Kidney (tissue), 14 donors: Measurements from ENCODE around the gene SLC35A5. TPM values are rescaled to one million over a fixed set of nuclear protein-coding genes. Genes with fewer than 3 reads are reported as not detected.

ENCODE experiments used
- DNase-seq, 5 donors: peaks; one replicate each; pipeline ENCODE4 v3.0.0-alpha.2; 2013 to 2020
- FAIRE-seq: peaks from 2 replicates; lab custom pipeline; 2012; peaks lifted over from hg19 to GRCh38; lab: Jason Lieb, UNC
- H3K27ac ChIP-seq, 2 donors: one replicate each; pipeline ENCODE4 v1.7.0; 2013; ENCODE audit warnings: low read depth in 2 of 2, low read length in 2 of 2, inconsistent platforms in 1 of 2
- H3K27me3 ChIP-seq: one replicate; pipeline ENCODE4 v1.7.1; 2013; ENCODE audit warnings: low read length, inconsistent platforms; ENCODE audit not compliant: control insufficient read depth, insufficient read depth
- H3K36me3 ChIP-seq, 3 donors: one replicate each; pipeline versions ENCODE4 v1.7.0 to v1.7.1; 2013; ENCODE audit warnings: low read length in 3 of 3, control low read depth in 1 of 3, inconsistent platforms in 1 of 3; ENCODE audit not compliant: insufficient read depth in 3 of 3, control insufficient read depth in 2 of 3
- H3K4me1 ChIP-seq, 3 donors: one replicate each; pipeline versions ENCODE4 v1.7.0 to v1.7.1; 2013; ENCODE audit warnings: low read length in 3 of 3, inconsistent platforms in 1 of 3, low read depth in 1 of 3; ENCODE audit not compliant: control insufficient read depth in 2 of 3, insufficient read depth in 2 of 3
- H3K4me3 ChIP-seq, 3 donors: one replicate each; pipeline versions ENCODE4 v1.7.0 to v1.8.1; 2013; ENCODE audit warnings: low read length in 3 of 3, control low read depth in 1 of 3, inconsistent platforms in 1 of 3
- H3K9ac ChIP-seq, 3 donors: one replicate each; pipeline versions ENCODE4 v1.7.0 to v1.7.1; 2013; ENCODE audit warnings: low read length in 3 of 3, control low read depth in 1 of 3, inconsistent platforms in 1 of 3
- H3K9me3 ChIP-seq, 3 donors: one replicate each; pipeline versions ENCODE4 v1.7.0 to v1.7.1; 2013; ENCODE audit warnings: low read length in 3 of 3, control low read depth in 1 of 3, inconsistent platforms in 1 of 3; ENCODE audit not compliant: control insufficient read depth in 2 of 3, insufficient read depth in 1 of 3
- intact Hi-C: fragments of 100-400 bp; cut with DNase I; formaldehyde crosslinking; loops from one replicate; pipeline ENCODE4 v1.11.1; 2022
- polyA plus RNA-seq: library from polyadenylated mRNA; stranded (reverse); fragments of 350-450 nt; fragmentation: Illumina TruSeq; extraction: RNeasy Lipid Tissue Mini Kit (QIAGEN cat#74804); gene quantifications from one replicate; pipeline ENCODE4 v1.2.3, GENCODE V29; 2014; ENCODE audit warnings: low read depth, low replicate concordance; ENCODE audit not compliant: insufficient read depth
- total RNA-seq: library from RNA; stranded (reverse); fragmentation: NEBNext Ultra II Directional; extraction: Animal tissue kit (Norgen Biotek cat#: 25700); gene quantifications from one replicate; pipeline ENCODE4 v1.2.1, GENCODE V29; 2021
- TF ChIP-seq, protein P1 (sequence below): IDR thresholded peaks from 3 replicates; pipeline ENCODE4 v1.5.1; 2012; ENCODE audit warnings: mild to moderate bottlenecking, moderate library complexity, borderline replicate concordance; ENCODE audit not compliant: insufficient read depth; ENCODE audit errors: extremely low read depth
- donor health status: control.
- donor health status: control.
- donor health status: control.
- donor health status: control.
- donor health status: control.
- donor health status: DM: yes; HTN: yes; CAD: no.
- donor health status: Normal renal cell carcinoma (clear cell type).

The SLC35A5 gene
- total and polyA plus RNA-seq, 2 donors from 2014 or later, result 22.5 to 38.6 TPM

GRCh38 chr3:112632596-112632995, 70.8 kb downstream of the SLC35A5 start:
- TF ChIP-seq, protein P1, sequence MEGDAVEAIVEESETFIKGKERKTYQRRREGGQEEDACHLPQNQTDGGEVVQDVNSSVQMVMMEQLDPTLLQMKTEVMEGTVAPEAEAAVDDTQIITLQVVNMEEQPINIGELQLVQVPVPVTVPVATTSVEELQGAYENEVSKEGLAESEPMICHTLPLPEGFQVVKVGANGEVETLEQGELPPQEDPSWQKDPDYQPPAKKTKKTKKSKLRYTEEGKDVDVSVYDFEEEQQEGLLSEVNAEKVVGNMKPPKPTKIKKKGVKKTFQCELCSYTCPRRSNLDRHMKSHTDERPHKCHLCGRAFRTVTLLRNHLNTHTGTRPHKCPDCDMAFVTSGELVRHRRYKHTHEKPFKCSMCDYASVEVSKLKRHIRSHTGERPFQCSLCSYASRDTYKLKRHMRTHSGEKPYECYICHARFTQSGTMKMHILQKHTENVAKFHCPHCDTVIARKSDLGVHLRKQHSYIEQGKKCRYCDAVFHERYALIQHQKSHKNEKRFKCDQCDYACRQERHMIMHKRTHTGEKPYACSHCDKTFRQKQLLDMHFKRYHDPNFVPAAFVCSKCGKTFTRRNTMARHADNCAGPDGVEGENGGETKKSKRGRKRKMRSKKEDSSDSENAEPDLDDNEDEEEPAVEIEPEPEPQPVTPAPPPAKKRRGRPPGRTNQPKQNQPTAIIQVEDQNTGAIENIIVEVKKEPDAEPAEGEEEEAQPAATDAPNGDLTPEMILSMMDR, result no peak
- intact Hi-C loops, result no loop called here
- no peak overlapping the region for H3K9ac ChIP-seq

DNA sequence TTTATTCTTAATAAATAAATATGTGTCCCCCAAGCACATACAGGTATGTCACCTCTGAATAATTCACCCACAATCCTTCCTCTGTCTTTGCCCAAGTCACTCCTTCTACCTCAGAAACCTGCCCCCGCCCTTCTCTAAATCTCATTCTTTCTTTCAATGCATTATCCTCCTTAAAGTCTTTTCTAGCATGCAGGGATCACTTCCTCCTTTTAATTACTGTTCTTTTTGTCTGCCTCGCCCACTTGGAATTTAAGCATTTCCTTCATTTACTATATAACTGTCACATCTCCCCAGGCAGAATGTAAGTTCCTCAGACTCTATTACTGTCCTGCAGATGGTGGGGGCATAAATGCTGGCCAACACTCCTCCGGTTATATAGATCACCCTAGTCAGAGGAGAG, 71.3 kb downstream of the SLC35A5 start:
- TF ChIP-seq, protein P1, result no peak
- FAIRE-seq (no peak), DNase-seq (peak in 1 of 5 donors; percentile 41)
- intact Hi-C loops, result no loop called here
- H3K9me3 ChIP-seq, result no peaks in the 10 kb centered on the region
- no peak overlapping the region for H3K27ac ChIP-seq
- no peaks in the 10 kb centered on the region for H3K27me3 ChIP-seq
- H3K4me1 ChIP-seq, result peaks cover 0 to 5% (median 3%) of the 10 kb centered on the region in 3 donors
- no peak overlapping the region for H3K9ac ChIP-seq
- no peaks in the 10 kb centered on the region for H3K36me3 ChIP-seq
- no peak overlapping the region for H3K4me3 ChIP-seq

More at GRCh38 chr3:112632596-112632995, 70.8 kb downstream of the SLC35A5 start:
- DNase-seq, result no peak
- Histone ChIP-seq H3K36me3 (no peaks in the 10 kb centered on the region), H3K4me1 (peaks cover 0 to 5% (median 3%) of the 10 kb centered on the region in 3 donors), H3K27me3 (no peaks in the 10 kb centered on the region), H3K27ac (no peak overlapping the region), H3K4me3 (no peak overlapping the region), H3K9me3 (no peaks in the 10 kb centered on the region)
- no peak for FAIRE-seq

DNA sequence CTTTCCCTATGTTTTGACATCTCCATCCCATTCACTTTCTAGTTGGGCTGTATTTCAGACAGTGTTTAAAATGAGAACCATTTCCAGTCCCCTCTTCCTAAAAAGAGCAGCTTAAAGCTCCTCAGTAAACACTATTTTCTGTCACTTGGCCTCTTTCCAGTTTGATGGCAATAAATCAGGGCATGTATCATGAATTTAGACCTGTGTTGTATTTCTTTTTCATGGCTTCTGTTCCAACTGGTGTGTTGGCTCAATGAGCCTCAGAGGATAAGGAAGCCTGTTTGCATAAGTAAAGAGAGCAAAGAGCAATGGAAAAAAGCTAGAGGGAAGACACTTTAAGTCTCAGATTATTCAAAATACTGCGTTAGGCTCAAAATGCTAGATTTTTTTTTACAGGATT, 71.9 kb downstream of the SLC35A5 start:
- H3K4me3 ChIP-seq, result no peak overlapping the region
- FAIRE-seq (no peak), DNase-seq (peak in 2 of 5 donors; percentile 90 to 91)
- H3K27ac ChIP-seq, result no peak overlapping the region
- TF ChIP-seq, protein P1, result no peak
- intact Hi-C loops, result no loop called here
- no peak overlapping the region for H3K9ac ChIP-seq
- no peaks in the 10 kb centered on the region for H3K36me3 ChIP-seq
- no peaks in the 10 kb centered on the region for H3K27me3 ChIP-seq
- H3K9me3 ChIP-seq, result no peaks in the 10 kb centered on the region
- peaks cover 0 to 5% (median 3%) of the 10 kb centered on the region in 3 donors for H3K4me1 ChIP-seq
